ENCODE data around the gene LDLRAD4.

LDLRAD4 gene

DNA sequence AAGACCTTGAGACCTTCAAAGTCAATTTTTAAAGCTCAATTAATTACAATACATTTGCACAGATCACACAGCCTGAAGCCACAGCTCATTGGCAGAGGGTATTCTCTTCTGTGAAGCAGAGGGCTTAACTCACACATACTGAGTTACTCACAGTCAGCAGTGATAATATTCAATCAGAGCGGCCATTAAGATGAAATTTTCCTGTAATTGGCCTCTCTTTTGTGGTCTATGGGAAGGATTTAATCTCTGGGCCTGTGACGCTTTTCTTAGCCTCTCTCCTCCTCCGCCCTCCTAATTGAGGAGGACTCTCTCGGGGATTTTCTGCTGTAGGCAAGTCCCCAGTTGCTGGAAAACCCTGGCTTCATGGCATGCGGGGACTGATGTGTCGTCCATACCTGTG is 12.3 kb upstream of the LDLRAD4 start:
- DNase-seq: no peak

DNA sequence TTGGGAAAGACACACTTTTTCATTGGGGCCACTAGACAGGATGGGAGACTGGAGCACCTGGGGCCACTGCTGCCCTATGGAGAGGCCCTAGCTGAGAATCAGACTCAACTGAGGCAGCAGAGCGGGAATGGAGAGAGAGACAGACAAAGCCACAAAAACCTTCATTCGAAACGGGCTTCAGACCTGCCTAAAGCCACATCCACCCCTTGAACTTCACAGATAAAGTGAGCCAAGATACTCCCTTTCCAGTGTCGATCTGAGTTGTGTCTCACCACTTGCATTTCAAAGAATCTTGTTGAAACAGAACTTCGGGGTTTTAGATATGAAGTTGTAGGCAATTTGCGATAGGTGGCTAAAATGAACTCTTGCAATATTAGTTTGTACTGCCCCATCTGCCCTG is 11.3 kb upstream of the LDLRAD4 start:
- no peak for DNase-seq

DNA sequence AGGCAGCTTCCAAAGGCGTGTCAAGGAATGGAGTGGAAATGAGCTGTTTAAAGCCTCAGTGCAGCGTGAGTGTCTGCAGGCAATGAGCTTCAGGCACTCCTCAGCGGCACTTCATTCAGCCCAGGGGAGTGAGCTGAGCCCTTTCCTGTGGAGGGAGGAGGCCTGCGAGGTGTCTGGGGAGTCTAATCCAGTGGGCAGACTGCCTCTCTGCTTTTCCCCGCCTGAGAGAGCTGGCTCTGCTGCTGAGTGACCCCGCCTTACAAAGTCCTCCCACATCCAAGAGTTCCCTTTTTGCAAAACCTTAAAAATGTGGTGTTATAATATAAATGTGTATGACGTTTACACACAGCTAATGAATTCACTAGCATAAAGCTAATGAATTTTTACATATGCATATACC is 7.0 kb upstream of the LDLRAD4 start:
- DNase-seq: no peak

DNA sequence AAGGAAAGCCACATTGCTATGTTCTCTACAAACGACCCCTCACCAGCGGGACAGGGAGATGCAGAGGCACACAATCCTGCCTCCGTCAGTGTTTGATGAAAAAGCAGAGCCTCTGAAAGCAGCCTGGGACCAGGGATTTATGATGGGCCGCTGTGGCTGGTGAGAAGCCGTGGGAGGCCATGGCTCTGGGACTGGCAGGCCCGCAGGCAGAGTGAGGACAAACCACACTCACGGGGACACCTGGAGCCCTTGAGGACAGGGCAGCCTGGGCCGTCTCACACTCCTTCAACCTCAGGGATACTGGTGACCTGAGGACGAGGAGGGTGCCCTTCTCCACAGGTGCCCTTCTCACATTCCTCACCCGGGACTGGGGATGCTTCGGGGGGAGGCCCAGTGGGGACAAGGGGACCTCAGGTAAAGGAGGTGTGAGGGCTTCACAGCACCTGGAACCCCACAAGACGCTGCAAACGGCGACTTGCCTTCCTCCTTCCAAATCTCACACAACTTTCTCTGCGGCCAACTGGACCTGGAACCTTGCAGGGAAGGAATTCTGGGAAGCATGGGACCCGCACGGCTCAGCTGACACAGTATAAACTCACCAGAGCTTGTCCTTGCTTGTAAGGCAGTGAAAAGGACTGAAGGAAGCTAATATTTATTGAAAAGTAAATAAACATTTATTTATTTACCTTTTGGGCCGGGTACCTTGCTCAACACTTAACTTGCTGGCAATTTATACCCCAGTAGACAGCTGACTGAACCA is 5.3 kb upstream of the LDLRAD4 start:
- no peak for DNase-seq

DNA sequence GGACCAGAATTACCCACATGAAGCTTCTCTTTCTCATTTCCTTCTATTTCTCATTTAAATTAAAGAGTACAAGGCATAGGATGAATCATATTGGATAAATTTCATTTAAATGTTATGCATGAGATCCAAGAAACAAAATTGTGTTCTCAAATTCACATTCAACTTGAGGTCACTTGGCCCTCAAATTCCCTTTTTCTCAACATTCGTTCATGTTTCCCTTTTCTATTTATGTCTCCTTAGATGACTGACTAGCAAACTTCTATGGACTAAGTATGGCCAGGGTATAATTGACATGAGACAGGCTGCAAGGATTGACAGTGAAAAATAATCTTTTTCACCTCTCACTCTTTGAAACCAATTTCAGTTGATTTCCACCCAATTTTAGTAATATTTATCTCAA is 4.0 kb upstream of the LDLRAD4 start:
- no peak for DNase-seq

DNA sequence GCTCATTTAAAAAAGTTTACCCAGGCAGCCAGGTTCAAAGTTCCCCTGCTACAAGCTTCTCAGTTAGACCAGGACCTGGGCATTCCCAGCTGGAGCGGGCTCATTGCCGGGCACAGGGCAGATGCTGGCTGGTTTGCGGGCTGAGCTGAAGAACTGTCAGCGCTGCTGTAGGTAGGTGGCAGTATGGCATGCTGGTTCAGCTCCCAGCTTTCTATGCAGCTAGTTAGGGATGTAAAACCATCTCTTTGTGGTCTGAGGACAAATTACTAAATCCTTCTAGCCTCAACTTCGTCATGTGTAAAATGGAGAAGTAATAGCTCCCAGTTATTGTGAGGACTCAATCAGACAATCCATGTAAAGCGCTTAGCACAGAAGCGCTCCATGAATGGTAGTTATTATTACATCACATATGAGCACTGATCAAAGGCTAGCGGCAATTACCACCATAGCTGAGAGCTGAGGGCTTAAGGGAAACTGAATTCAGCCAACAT is 2.4 kb upstream of the LDLRAD4 start:
- DNase-seq: peak; percentile 68

DNA sequence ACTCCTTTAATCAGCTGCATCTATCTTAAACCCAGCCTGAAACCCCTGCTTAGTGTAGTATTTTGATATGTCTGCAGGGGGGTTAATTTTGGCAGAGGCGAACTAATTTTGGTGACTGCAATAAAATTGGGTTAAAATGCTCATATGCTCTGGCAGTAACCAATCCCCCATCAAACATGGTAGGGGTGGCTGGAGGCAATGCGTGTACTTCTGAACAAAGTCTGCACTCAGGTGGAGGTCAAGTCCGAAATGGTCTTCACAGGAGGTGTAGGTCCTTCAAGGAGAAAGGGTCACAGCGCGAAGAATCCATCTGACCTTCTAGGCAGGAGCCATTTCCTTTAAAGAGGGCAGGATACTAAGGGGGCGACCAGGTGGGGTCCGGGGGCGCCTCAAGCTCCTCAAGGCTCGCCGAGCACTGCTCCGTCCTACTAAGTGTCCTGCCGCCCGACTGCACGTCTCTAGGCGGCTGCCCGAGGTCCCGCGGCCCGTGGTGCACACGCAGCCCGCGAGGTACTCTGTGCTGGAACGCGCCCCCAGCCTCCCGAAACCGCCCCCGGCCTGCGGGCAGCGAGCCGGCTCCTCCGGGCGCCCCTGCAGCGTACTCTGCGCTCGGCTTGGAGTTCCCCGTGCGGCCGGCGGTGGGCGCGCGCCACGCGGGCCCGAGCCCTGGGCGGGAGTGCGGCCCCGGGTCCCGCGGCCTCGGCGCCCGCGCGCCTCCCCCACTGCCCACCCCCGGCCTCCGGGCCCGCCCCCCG is 1.7 kb upstream of the LDLRAD4 start:
- DNase-seq: no peak

DNA sequence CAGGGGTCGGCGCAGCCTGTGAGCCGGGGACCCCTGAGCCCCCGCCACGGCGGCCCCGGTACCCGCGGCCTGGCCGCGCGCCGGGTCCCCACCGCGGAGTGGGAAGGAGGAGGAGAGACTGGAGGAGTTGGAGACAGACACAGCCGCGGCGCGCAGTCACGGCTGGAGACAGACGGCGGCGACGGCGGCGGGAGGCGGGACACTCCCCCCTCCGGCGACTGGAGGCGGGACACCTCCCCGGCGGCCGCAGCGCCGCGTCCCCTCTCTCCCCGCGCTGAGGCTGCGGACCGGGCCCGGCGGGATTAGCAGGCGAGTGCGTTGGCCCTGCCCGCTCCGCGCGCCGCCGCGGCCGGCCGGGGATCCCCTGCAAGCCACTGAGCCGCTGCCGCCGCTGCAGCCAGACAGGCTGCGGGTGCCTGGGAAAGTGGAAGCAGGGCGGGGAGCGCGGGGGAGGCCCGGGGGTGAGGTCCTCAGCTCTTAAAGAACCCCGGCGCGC is 1.0 kb upstream of the LDLRAD4 start:
- DNase-seq: peak; percentile 13

DNA sequence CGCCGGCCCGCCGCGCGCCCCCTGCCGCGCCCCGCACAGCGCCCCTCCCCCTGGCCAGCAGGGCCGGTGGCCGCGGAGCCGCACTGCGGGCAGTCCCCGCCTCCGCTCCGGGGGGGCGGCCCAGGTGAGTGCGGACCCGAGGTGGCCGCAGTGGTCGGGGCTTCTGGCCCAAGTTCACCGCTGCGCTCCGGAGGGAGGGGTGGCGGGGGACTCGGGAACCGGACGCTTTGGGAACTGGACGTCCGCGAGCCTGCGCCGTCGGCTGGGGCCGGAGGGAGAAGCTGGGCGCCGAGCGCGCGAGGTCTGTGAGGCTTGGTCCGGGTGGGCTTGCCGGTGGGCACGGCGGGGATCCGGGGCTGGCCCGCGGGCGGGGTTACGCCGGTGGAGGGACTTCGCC is 591 bp upstream of the LDLRAD4 start:
- no peak for DNase-seq

DNA sequence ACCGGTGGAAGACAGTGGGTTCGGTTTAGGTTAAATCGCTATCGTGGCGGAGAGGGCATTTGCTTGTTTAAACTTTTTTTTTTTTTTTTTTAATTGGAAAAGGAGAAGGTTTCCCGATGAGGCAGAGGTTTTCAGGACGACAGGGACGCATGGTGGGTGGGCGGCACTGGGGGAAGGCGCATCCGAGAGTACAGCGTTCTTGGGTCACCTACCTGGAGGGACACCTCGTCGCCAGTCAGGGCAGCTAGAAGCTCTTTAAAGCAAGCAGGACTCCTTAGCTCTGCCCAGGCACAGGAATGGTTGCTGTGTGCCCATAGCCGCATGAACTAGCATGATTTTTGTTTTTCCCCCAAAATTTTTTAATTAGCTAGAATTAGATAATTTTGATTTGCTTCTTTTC is 437 bp downstream of the LDLRAD4 start:
- no peak for DNase-seq

DNA sequence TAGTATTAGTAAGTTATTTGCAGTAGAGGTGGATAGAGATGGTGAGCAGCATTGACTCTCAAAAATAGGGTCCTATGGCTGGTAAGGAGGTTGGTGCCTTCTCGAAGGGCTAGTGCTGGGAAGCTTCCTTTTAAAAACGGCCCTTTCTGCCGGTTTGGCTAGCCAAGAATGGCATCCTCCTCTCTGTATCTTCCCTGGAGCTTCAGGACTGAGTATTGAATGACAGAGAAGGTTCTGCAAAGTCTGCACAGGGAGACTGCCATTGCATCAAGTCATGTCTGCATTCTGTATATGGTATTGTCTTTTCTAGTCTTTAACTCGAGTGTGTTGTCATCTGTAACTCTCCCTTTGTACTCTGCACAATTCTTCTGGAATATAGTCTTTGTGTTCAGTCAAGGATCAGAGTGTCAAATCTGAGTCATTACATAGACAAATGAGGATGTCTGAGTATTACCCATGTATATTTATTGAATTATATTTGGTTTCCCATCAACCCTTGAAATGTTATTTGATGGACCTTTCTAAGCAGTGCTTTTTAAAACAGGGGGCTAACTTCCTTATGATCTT is 1.1 kb downstream of the LDLRAD4 start:
- no peak for DNase-seq

DNA sequence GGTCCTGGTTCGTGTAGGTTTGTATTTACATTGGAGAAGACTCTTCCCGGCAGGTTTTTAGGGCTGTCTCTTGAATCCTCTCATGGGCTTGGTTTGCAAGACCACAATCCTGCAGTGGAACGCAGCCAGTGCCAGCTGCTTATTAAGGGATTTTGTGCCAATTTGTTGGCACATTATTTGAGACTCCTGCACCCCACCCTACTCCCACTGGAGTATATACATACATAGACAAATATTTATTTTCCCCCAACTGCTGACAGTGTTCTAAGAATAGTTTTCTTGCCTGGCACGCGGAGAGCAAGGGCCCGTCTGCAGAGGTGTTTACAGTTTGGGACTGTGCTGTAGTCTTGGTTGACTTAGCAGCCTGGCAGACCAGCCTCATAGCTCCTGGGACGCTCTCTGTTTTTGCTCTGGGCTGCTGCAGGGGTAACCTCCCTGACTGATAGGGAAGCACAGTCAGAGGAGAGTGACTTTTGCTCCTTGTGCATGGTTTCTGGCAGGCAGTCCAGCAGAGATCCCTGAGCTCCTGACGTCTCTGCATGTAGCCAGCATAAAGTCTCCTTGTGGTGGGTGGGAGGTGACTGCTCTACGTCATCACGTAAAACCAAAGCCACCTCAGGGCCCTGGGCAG is 1.9 kb downstream of the LDLRAD4 start:
- peak; percentile 45 for DNase-seq

DNA sequence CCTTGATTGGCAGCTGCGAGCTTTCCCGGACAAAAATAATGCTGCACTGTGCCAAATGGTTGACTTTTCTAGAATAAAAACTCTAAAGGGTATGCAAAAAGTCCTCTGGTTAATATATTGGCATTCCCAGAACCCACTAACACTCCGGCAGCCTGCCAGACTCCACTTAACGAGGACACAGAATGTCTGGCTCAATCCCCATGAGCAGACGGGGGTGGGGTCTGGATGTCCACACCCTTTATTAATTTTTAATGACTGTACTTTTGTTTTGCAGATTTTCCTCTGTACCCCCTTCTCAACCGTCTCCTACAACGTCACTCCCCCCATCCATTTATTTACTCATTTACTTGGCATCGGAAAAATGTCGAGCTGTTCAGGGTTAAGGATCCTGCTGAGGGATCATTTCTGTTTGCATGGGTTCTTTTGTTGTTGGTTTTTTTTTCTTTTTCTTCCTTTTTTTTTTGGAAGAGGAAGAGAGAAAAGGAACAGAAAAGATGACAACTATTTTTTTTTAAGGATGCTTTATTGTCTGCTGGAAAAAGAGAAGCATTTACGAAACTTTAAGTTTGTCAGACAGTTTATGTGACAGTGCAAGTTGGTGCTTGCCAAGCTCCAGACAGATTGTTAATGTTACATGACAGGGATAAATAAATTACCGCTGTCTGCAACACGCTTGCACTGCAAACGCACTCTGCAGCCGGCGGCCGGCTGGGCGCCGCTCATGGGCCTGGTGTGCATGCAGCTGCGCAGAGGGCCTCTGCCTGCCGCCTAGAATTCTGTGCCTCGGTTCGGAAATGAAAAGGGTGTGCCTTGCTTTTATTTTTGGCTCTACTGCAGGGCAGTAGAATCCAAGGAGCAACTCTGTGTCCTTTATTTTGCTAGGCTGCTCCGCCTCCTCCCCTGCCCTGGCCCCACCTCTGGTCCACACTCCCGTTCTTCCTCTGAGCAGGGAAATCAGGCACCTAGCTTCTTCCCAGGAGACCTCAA is 3.6 kb downstream of the LDLRAD4 start:
- peak; percentile 80 for DNase-seq

DNA sequence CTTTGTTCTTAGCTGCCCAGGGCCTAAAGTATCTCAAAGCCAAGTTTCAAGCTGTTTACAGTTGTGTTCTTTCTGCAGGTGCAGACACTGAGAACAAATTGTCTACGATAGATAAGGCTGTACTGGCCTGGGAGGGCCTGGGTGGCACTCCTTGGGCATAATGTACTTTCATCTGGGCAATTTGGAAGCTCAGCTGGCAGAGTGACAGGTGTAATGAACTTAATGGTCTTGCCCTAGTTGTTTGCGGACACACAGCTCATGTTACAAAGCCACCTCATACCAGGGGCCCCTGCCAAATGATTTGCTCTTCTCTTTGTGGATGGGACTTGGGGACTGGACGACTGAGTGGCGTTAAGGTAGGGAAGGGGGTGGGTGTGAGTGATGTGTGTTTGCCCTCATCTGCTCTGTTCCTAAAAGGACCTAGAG is 4.3 kb downstream of the LDLRAD4 start:
- DNase-seq: peak; percentile 92

DNA sequence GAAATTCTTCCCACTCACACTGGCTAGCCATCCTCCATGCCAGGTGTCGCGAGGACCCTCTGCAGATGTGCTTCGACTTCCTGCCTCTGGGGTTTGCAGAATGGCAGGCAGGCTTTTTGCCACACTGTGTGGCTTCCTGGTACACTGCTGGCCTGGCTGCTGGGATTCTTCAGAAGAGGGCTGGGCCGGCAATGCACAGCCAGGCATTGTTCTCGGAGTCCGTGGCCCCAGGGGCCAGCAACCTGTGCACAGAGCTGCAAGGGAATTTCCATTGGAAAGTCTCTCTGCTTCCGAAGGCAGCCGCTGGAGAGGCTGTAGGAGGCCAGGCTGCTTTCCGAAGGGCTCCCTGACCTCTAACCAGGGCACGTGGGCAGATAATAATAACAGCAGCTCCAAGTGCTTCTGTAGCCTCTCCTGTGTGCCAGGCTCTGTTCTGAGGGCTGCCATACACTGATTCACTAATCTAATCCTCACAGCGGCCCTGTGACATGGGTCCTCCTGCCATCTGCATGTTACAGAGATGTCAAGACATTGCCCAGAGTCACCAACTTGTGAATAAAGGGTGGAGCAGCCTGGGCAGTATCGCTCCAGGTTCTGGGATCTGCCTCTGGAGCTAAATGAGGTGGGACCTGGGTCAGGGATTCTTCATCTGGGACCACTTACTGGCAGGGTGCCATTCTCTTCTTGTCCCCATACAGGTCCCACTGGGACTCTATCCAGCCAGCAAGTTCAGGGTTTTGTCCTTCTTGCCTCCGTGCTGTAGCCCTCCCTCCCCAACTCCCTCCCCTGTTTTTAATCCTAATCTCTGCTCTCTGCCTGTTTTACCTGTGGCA is 5.0 kb downstream of the LDLRAD4 start:
- peak; percentile 87 for DNase-seq

DNA sequence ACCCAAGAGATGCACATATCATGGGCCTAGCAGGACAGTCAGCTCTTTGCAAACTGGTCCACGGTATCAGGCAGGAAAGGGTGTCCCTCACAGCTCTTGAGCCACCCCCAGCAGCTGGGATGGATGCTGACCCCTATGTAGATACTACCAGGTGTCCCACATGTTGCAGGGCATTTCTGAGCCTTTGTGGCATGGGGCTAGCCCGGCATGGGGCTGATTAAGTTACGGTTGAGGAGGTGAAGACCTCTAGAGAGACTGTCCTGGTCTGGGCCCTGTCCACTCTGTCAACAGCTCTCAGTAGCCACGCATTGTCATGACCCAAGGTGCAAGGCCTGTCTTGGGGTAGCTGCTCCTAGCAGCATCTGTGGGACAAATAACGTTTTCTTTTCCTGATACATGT is 6.7 kb downstream of the LDLRAD4 start:
- no peak for DNase-seq

DNA sequence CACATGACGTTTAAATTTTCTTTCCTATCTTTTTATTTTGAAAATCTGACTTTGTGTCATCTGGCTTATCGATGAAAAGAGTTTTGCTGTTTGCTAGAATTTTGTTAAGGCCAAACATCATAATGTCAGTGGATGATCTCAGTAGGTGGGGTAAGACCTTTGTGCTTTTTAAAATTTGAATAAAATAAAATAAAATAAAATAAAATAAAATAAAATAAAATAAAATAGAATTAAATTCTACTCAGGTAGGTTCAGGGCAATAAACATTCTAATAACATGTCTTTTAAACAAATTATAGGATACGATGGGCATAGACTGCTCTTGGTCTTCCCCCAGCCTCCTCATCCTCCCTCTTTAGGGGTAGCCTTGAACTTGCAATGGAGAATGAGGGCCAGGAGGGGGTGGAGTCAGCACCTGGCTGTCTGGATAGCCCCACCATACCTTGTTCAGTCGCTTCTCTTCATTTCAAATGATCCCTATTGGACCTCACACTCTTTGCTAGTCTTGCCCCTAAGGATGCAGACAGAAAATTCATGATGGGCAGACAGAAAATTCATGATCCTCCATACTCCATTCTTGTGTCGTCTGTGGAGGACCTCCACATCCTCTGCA is 8.1 kb downstream of the LDLRAD4 start:
- DNase-seq: no peak

DNA sequence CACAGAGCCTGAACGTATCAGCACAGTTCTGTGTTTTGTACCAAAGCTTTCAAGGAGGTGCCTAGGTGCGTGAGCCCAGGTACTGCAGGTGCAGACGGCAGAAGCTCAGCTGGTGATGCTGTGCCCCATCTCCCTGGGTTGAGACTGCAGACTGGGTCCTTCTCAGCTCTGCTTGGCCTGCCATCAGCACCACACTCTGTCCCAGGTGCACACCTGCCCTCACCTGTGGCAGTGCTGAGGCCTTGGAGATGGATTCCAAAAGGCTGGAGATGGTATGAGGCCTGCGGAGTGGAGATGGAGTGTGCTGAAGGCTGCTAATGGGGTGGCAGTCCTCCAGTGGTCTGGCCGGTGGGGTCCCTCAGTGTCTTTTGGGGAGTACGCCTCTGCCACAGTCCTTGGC is 9.3 kb downstream of the LDLRAD4 start:
- no peak for DNase-seq

DNA sequence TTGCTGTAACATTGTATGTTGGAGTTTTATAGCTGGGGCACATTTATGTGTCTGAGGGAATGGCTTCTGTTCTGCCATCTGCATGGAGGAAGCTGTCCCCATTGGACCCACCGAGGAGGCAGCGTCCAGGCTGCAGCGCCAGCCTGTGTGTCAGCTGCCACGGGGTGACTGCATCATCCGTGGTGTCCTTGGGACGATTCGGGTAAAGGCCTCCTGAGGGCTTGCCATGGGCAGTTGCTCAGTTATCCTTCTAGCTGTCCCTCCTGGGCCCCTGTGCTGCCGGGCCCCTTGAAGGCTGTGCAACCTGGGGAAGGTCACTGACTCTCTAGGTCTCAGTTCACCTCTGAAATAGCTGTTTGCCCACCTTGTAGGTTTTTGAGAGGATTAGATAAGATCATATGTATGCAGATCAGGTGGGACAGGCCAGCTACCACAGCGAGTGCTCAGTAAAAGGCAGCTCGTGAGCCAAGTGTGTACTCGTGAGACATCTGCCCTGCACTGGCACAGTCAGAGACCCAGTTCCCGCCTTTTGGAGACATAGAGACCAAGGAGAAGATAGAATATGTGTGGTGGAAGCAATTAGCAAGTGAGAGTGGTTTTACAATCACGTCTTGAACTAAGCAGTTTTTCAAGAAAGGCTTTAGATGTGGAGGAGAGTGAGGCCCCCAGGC is 10.6 kb downstream of the LDLRAD4 start:
- DNase-seq: no peak

DNA sequence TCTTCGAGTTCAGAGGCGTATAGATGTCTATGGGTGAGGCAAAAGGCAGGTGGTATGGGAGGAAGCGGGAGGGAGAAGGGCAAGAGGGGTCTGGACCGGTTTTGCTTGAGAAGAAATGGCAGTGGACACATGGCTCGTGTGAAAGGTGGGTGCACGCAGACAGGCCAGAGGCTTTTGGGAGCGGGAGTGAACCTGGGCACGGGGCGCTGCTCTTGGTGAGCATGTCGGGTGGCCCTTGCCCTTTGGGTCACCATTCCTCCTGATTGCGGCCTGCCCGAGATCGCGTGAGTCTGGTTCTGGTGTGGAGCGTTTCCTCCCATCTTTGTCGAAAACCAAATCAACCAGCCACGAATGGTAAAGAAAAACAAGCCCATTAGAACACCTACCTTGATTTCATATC is 12.6 kb downstream of the LDLRAD4 start:
- no peak for DNase-seq

All from DMS79 (cell line).